Measurements from ENCODE around the gene ITGB6. TPM values are rescaled to one million over a fixed set of nuclear protein-coding genes. Genes with fewer than 3 reads are reported as not detected.

Gene ITGB6
- total RNA-seq, 1 donor from 2014 or later: 7.6 TPM

- Mint-ChIP-seq H3K36me3 (ENCODE audit: low read depth, unreplicated experiment) (no peaks in the 10 kb centered on the region), H3K4me1 (ENCODE audit: low read depth, unreplicated experiment) (peaks cover 4% of the 10 kb centered on the region), H3K27ac (ENCODE audit: unreplicated experiment) (no peak overlapping the region), H3K4me3 (ENCODE audit: unreplicated experiment) (no peak overlapping the region), H3K9me3 (ENCODE audit: unreplicated experiment) (peaks cover 4% of the 10 kb centered on the region), H3K27me3 (ENCODE audit: low read depth, unreplicated experiment) (peaks cover 3% of the 10 kb centered on the region)
- no peak overlapping the region for H3K9ac ChIP-seq (ENCODE audit: low read length)
- TF ChIP-seq EZH2 (IDR thresholded peaks at IDR 0.05; ENCODE audit: insufficient read depth, low read length) (no peak), CTCF (IDR thresholded peaks at IDR 0.05; ENCODE audit: insufficient read depth, low read depth, low read length) (no peak)
- H2AFZ ChIP-seq (ENCODE audit: low read depth, low read length): no peak overlapping the region
- H3K79me2 ChIP-seq (ENCODE audit: insufficient read depth, low read length): no peaks in the 10 kb centered on the region
- no peaks in the 10 kb centered on the region for H3K27me3 ChIP-seq (ENCODE audit: insufficient read depth, low read length)
- H3K4me1 ChIP-seq (ENCODE audit: insufficient read depth, low read length): peaks cover under 1% of the 10 kb centered on the region
- no peaks in the 10 kb centered on the region for H4K20me1 ChIP-seq (ENCODE audit: insufficient read depth, low read length)
- H3K4me3 ChIP-seq (ENCODE audit: insufficient read depth, low read depth, low read length): no peak overlapping the region
- H3K27ac ChIP-seq (ENCODE audit: low read depth, low read length): no peak overlapping the region
- DNase-seq (ENCODE audit: low read depth): no peak
- no peaks in the 10 kb centered on the region for H3K9me3 ChIP-seq (ENCODE audit: insufficient read depth, low read depth, low read length)
- FAIRE-seq: no peak
- no peak overlapping the region for H3K4me2 ChIP-seq (ENCODE audit: low read length)
- H3K36me3 ChIP-seq (ENCODE audit: insufficient read depth, low read length): no peaks in the 10 kb centered on the region
Measured at GRCh38 chr2:160145471-160145870, 54.6 kb downstream of the ITGB6 start.

GRCh38 chr2:160144280-160144990, 55.6 kb downstream of the ITGB6 start:
- H3K9me3 ChIP-seq (ENCODE audit: insufficient read depth, low read depth, low read length): no peaks in the 10 kb centered on the region
- H3K4me1 ChIP-seq (ENCODE audit: insufficient read depth, low read length): peaks cover 3% of the 10 kb centered on the region
- H3K9ac ChIP-seq (ENCODE audit: low read length): no peak overlapping the region
- H4K20me1 ChIP-seq (ENCODE audit: insufficient read depth, low read length): no peaks in the 10 kb centered on the region
- FAIRE-seq (no peak), DNase-seq (ENCODE audit: low read depth) (peak; percentile 47)
- no peak overlapping the region for H3K4me3 Mint-ChIP-seq (ENCODE audit: unreplicated experiment)
- H3K79me2 ChIP-seq (ENCODE audit: insufficient read depth, low read length): no peaks in the 10 kb centered on the region
- no peak overlapping the region for H2AFZ ChIP-seq (ENCODE audit: low read depth, low read length)
- H3K27ac Mint-ChIP-seq (ENCODE audit: unreplicated experiment): no peak overlapping the region
- no peaks in the 10 kb centered on the region for H3K36me3 Mint-ChIP-seq (ENCODE audit: low read depth, unreplicated experiment)
- peaks cover 2% of the 10 kb centered on the region for H3K9me3 Mint-ChIP-seq (ENCODE audit: unreplicated experiment)
- no peak overlapping the region for H3K27ac ChIP-seq (ENCODE audit: low read depth, low read length)
- H3K4me3 ChIP-seq (ENCODE audit: insufficient read depth, low read depth, low read length): no peak overlapping the region
- H3K4me1 Mint-ChIP-seq (ENCODE audit: low read depth, unreplicated experiment): peaks cover 6% of the 10 kb centered on the region
- H3K36me3 ChIP-seq (ENCODE audit: insufficient read depth, low read length): no peaks in the 10 kb centered on the region
- H3K4me2 ChIP-seq (ENCODE audit: low read length): no peak overlapping the region
- H3K27me3 ChIP-seq (ENCODE audit: insufficient read depth, low read length): no peaks in the 10 kb centered on the region
- TF ChIP-seq CTCF (IDR thresholded peaks at IDR 0.05; ENCODE audit: insufficient read depth, low read depth, low read length) (no peak), EZH2 (IDR thresholded peaks at IDR 0.05; ENCODE audit: insufficient read depth, low read length) (no peak)
- H3K27me3 Mint-ChIP-seq (ENCODE audit: low read depth, unreplicated experiment): peaks cover 3% of the 10 kb centered on the region

- H3K4me1 Mint-ChIP-seq (ENCODE audit: low read depth, unreplicated experiment): peaks cover 6% of the 10 kb centered on the region
Measured at GRCh38 chr2:160142472-160142871, 57.6 kb downstream of the ITGB6 start.

More at GRCh38 chr2:160142472-160142871, 57.6 kb downstream of the ITGB6 start:
- Mint-ChIP-seq H3K36me3 (ENCODE audit: low read depth, unreplicated experiment) (no peaks in the 10 kb centered on the region), H3K27ac (ENCODE audit: unreplicated experiment) (no peak overlapping the region), H3K4me3 (ENCODE audit: unreplicated experiment) (no peak overlapping the region), H3K27me3 (ENCODE audit: low read depth, unreplicated experiment) (peaks cover 3% of the 10 kb centered on the region), H3K9me3 (ENCODE audit: unreplicated experiment) (no peaks in the 10 kb centered on the region)
- TF ChIP-seq CTCF (IDR thresholded peaks at IDR 0.05; ENCODE audit: insufficient read depth, low read depth, low read length): no peak
- no peak for TF ChIP-seq EZH2 (IDR thresholded peaks at IDR 0.05; ENCODE audit: insufficient read depth, low read length)
- H4K20me1 ChIP-seq (ENCODE audit: insufficient read depth, low read length): no peaks in the 10 kb centered on the region
- DNase-seq (ENCODE audit: low read depth) (peak; percentile 10), FAIRE-seq (no peak)
- H3K4me2 ChIP-seq (ENCODE audit: low read length): no peak overlapping the region
- no peak overlapping the region for H3K9ac ChIP-seq (ENCODE audit: low read length)
- H3K27ac ChIP-seq (ENCODE audit: low read depth, low read length): no peak overlapping the region
- no peaks in the 10 kb centered on the region for H3K9me3 ChIP-seq (ENCODE audit: insufficient read depth, low read depth, low read length)
- H3K4me1 ChIP-seq (ENCODE audit: insufficient read depth, low read length): peaks cover 3% of the 10 kb centered on the region
- no peaks in the 10 kb centered on the region for H3K79me2 ChIP-seq (ENCODE audit: insufficient read depth, low read length)
- H3K27me3 ChIP-seq (ENCODE audit: insufficient read depth, low read length): no peaks in the 10 kb centered on the region
- H3K36me3 ChIP-seq (ENCODE audit: insufficient read depth, low read length): no peaks in the 10 kb centered on the region
- no peak overlapping the region for H2AFZ ChIP-seq (ENCODE audit: low read depth, low read length)
- no peak overlapping the region for H3K4me3 ChIP-seq (ENCODE audit: insufficient read depth, low read depth, low read length)

Measured in astrocyte (in vitro differentiated cells and primary cell).